HG03558 (cell line): ENCODE measurements around the gene RXYLT1.
"Not testable (repeated sequence)": the region's sequence is repeated elsewhere in the genome, so short reads cannot be mapped to it uniquely, and the experiment has no call there.

Experiments
- ATAC-seq: cut with Tn5 transposase; IDR thresholded peaks from one replicate; pipeline ENCODE4 v1.9.1; 2021; ENCODE audit warnings: moderate number of reproducible peaks; ENCODE audit not compliant: unreplicated experiment; ENCODE audit errors: extremely low read depth

Gene RXYLT1

GRCh38 chr12:63841571-63841970 is 61.9 kb downstream of the RXYLT1 start:
- no peak for ATAC-seq

- not testable (repeated sequence) for ATAC-seq
Observed at GRCh38 chr12:63842750-63843149, 63.0 kb downstream of the RXYLT1 start.

- ATAC-seq, result no peak
Observed at GRCh38 chr12:63843254-63843720, 63.6 kb downstream of the RXYLT1 start.

GRCh38 chr12:63843721-63844390 is 64.1 kb downstream of the RXYLT1 start:
- ATAC-seq, result peak; percentile 95

- ATAC-seq, result no peak
Observed at GRCh38 chr12:63844391-63845341, 65.0 kb downstream of the RXYLT1 start, which contains the start of gene SRGAP1. SRGAP1 (plus strand) TSS chr12:63844700; CDS start chr12:63844817, 117 bp downstream.

- no peak for ATAC-seq
Observed at GRCh38 chr12:63845726-63846125, 66.0 kb downstream of the RXYLT1 start.

- ATAC-seq, result no peak
Observed at GRCh38 chr12:63846238-63846967, 66.7 kb downstream of the RXYLT1 start.

- ATAC-seq, result no peak
Observed at GRCh38 chr12:63848450-63848849, 68.7 kb downstream of the RXYLT1 start.

- no peak for ATAC-seq
Observed at GRCh38 chr12:63849106-63849620, 69.5 kb downstream of the RXYLT1 start.

- ATAC-seq, result no peak
Observed at GRCh38 chr12:63849641-63850040, 69.9 kb downstream of the RXYLT1 start.

- no peak for ATAC-seq
Observed at GRCh38 chr12:63853978-63854377, 74.3 kb downstream of the RXYLT1 start.

GRCh38 chr12:63855299-63855698 is 75.6 kb downstream of the RXYLT1 start:
- no peak for ATAC-seq

GRCh38 chr12:63857771-63858670 is 78.3 kb downstream of the RXYLT1 start:
- ATAC-seq, result no peak
